Pancreas (tissue), 10 donors: Measurements from ENCODE around the gene AP3D1. TPM values are rescaled to one million over a fixed set of nuclear protein-coding genes. Genes with fewer than 3 reads are reported as not detected.

Experiments used
- ATAC-seq, 4 donors: fragments of 200-7000 bp; cut with Tn5 transposase; one replicate each; pipeline versions ENCODE4 v1.8.0 to v1.9.1; 2020; ENCODE audit warnings: mild to moderate bottlenecking in 4 of 4, moderate library complexity in 4 of 4
- DNase-seq, 6 donors: peaks; one replicate each; pipeline ENCODE4 v3.0.0-alpha.2; 2020
- FAIRE-seq: peaks from 2 replicates; lab custom pipeline; 2012; peaks lifted over from hg19 to GRCh38; lab: Jason Lieb, UNC
- H3K27ac ChIP-seq, 4 donors: fragments of 200-600 bp; sonication (generic); 1 replicate in 3 of 4; 2 replicates in 1 of 4; pipeline versions ENCODE4 v1.5.0 to v1.8.0; 2020
- H3K27me3 ChIP-seq, 4 donors: fragments of 200-600 bp; one replicate each; pipeline ENCODE4 v1.8.0; 2021
- H3K36me3 ChIP-seq, 3 donors: fragments of 200-600 bp; sonication (generic) in 1 of 3; one replicate each; pipeline versions ENCODE4 v1.5.0 to v1.8.0; 2020 to 2021
- H3K4me1 ChIP-seq, 3 donors: fragments of 200-600 bp; one replicate each; pipeline ENCODE4 v1.8.0; 2021
- H3K4me3 ChIP-seq, 4 donors: fragments of 200-600 bp; sonication (generic) in 2 of 4; one replicate each; pipeline versions ENCODE4 v1.5.0 to v1.8.0; 2020 to 2021
- H3K9me3 ChIP-seq, 4 donors: fragments of 200-600 bp; one replicate each; pipeline ENCODE4 v1.8.0; 2021
- CTCF ChIP-seq, 4 donors: fragments of 200-600 bp; sonication (generic) in 3 of 4; IDR thresholded peaks; one replicate each; pipeline versions ENCODE4 v1.5.0 to v1.8.0; 2021; ENCODE audit warnings: antibody characterized with exemption in 4 of 4
- WGBS, 2 donors: extraction: QIAGEN DNeasy Blood & Tissue Kit; methylation state at CpG; one replicate each; pipeline ENCODE4 v1.1.7; 2013; 5-methylcytosine and 5-hydroxymethylcytosine counted together
- intact Hi-C, 3 donors: fragments of 100-400 bp; cut with DNase I; formaldehyde crosslinking; loops; one replicate each; pipeline versions ENCODE4 v1.11.1 to v1.14.2; 2022
- polyA plus RNA-seq, 2 donors: library from polyadenylated mRNA; stranded (reverse); fragments of 200-250 nt; gene quantifications; one replicate each; pipeline ENCODE4 v1.2.3, GENCODE V29; 2013
- total RNA-seq, 6 donors: library from RNA; stranded (reverse); fragmentation: NEBNext Ultra II Directional in 4 of 6; extraction: Animal tissue kit (Norgen Biotek cat#: 25700) in 4 of 6; gene quantifications; one replicate each; pipeline versions ENCODE4 v1.2.1 to v1.2.4, GENCODE V29; 2021 to 2023
- donor health status: healthy with polysubstance abuse.
- donor health status: DM: no; HTN: no; CAD: no; lungs with moderate emphysema.
- donor health status: DM: no; HTN: no; CAD: no.
- donor health status: control.
- donor health status: control.
- donor health status: Bipolar disorder and iron deficiency.
- donor health status: DM: yes; HTN: yes; CAD: no.
- donor health status: DM: no; HTN: no; CAD: no.
- donor health status: DM: no; HTN: no; CAD: no.
- donor health status: DM: yes; HTN: yes; CAD: no.

AP3D1 gene
- total and polyA plus RNA-seq, 8 donors: 75.2 to 105 (median 88.0) TPM

GRCh38 chr19:2072757-2073551 is 78.4 kb downstream of the AP3D1 start:
- H3K27me3 ChIP-seq: no peaks in the 10 kb centered on the region
- H3K36me3 ChIP-seq: peaks cover 0 to 23% (median 0%) of the 10 kb centered on the region in 3 donors
- H3K4me3 ChIP-seq: no peak overlapping the region
- TF ChIP-seq CTCF (IDR thresholded peaks at IDR 0.05): no peak
- no peaks in the 10 kb centered on the region for H3K9me3 ChIP-seq
- no peak for ATAC-seq
- WGBS, 2 donors: 90 to 94% methylated on average over 32 of the region's 32 CpGs
- peaks cover 0 to 6% (median 0%) of the 10 kb centered on the region in 3 donors for H3K4me1 ChIP-seq
- no peak overlapping the region for H3K27ac ChIP-seq
- no peak for FAIRE-seq
- intact Hi-C loops: loop anchor here in 2 of 3 donors (5.0 to 10.0 kb wide), 2 partner anchors 51 to 178 kb away; no protein-coding TSS in a partner anchor
- DNase-seq: peak in 1 of 6 donors; percentile 19

GRCh38 chr19:2070986-2071673 is 80.2 kb downstream of the AP3D1 start:
- Histone ChIP-seq H3K27me3 (no peaks in the 10 kb centered on the region), H3K27ac (no peak overlapping the region), H3K9me3 (no peaks in the 10 kb centered on the region), H3K4me1 (peaks cover 0 to 6% (median 0%) of the 10 kb centered on the region in 3 donors), H3K4me3 (no peak overlapping the region), H3K36me3 (peaks cover 0 to 16% (median 0%) of the 10 kb centered on the region in 3 donors)
- intact Hi-C loops: loop anchor here in 2 of 3 donors (5.0 to 10.0 kb wide), 2 partner anchors 49 to 176 kb away; no protein-coding TSS in a partner anchor
- WGBS, 2 donors: 83 to 88% methylated on average over 19 of the region's 19 CpGs
- FAIRE-seq (no peak), ATAC-seq (no peak), DNase-seq (peak in 1 of 6 donors; percentile 23)
- TF ChIP-seq CTCF (IDR thresholded peaks at IDR 0.05): no peak

- 60 to 63% methylated on average over 10 of the region's 10 CpGs for WGBS, 2 donors
- no peak for TF ChIP-seq CTCF (IDR thresholded peaks at IDR 0.05)
- H3K36me3 ChIP-seq: peaks cover 0 to 16% (median 0%) of the 10 kb centered on the region in 3 donors
- FAIRE-seq (no peak), DNase-seq (peak in 1 of 6 donors; percentile 9), ATAC-seq (peak; percentile 34 to 53 (median 49))
- H3K27me3 ChIP-seq: no peaks in the 10 kb centered on the region
- no peak overlapping the region for H3K27ac ChIP-seq
- no peak overlapping the region for H3K4me3 ChIP-seq
- no peaks in the 10 kb centered on the region for H3K9me3 ChIP-seq
- intact Hi-C loops: loop anchor here in 2 of 3 donors (5.0 to 10.0 kb wide), 2 partner anchors 48 to 176 kb away; no protein-coding TSS in a partner anchor
- H3K4me1 ChIP-seq: peaks cover 0 to 6% (median 0%) of the 10 kb centered on the region in 3 donors
Observed at GRCh38 chr19:2070436-2070827, 80.9 kb downstream of the AP3D1 start.

GRCh38 chr19:2064788-2065524 is 86.4 kb downstream of the AP3D1 start:
- Histone ChIP-seq H3K4me3 (no peak overlapping the region), H3K27me3 (no peaks in the 10 kb centered on the region), H3K4me1 (peaks cover 14 to 16% (median 15%) of the 10 kb centered on the region in 3 donors), H3K27ac (no peak overlapping the region), H3K9me3 (no peaks in the 10 kb centered on the region), H3K36me3 (no peaks in the 10 kb centered on the region)
- FAIRE-seq: no peak
- WGBS, 2 donors: 74 to 76% methylated on average over 38 of the region's 38 CpGs
- no peak for ATAC-seq
- intact Hi-C loops: loop anchor here in 2 of 3 donors (5.0 to 10.0 kb wide), 2 partner anchors 43 to 130 kb away; no protein-coding TSS in a partner anchor
- no peak for DNase-seq
- no peak for TF ChIP-seq CTCF (IDR thresholded peaks at IDR 0.05)
